GM12878 (cell line): ENCODE measurements around the gene CSRP2. TPM values are rescaled to one million over a fixed set of nuclear protein-coding genes. Genes with fewer than 3 reads are reported as not detected.

Experiments used
- ATAC-seq: fragments of 200-7000 bp; cut with Tn5 transposase; 3 replicates; pipeline ENCODE4 v1.9.1; 2020; ENCODE audit warnings: mild to moderate bottlenecking, moderate library complexity
- BruUV-seq: library from RNA; stranded (reverse); fragments of 400-500 nt; replicated peaks from 2 replicates; lab custom pipeline; 2021; lab: Mats Ljungman, UMichigan
- CTCF ChIA-PET: fragments of 300-600 bp; sonication (Branson Sonifier 250); formaldehyde crosslinking; extraction: SDS; loops from one replicate; lab custom pipeline; 2021; ENCODE audit warnings: inconsistent platforms; lab: Yijun Ruan, JAX
- POLR2A ChIA-PET: fragments of 350-600 bp; formaldehyde crosslinking; extraction: SDS; loops from one replicate; lab custom pipeline; 2021; ENCODE audit warnings: inconsistent platforms; lab: Charles Lee
- RAD21 ChIA-PET: fragments of 300-600 bp; sonication (Branson Sonifier 250); formaldehyde crosslinking; loops from one replicate; lab custom pipeline; 2023; ENCODE audit warnings: antibody characterized with exemption; ENCODE audit not compliant: unreplicated experiment; lab: Charles Lee
- SMC1A ChIA-PET: fragments of 300-600 bp; sonication (Branson Sonifier 250); formaldehyde crosslinking; loops from one replicate; lab custom pipeline; 2023; ENCODE audit not compliant: unreplicated experiment, uncharacterized antibody; lab: Charles Lee
- DNase-seq: peaks from one replicate; pipeline ENCODE4 v3.0.0-alpha.2; 2011; ENCODE audit warnings: low read depth, low spot score
- FAIRE-seq: peaks from 3 replicates; lab custom pipeline; 2011; peaks lifted over from hg19 to GRCh38; lab: Jason Lieb, UNC
- H2AFZ ChIP-seq: 2 replicates; pipeline ENCODE4 v1.6.0; 2011; ENCODE audit warnings: low read depth, low read length, control low read depth; ENCODE audit not compliant: control insufficient read depth
- H3K27ac ChIP-seq: 2 replicates; pipeline ENCODE4 v1.5.1; 2011; ENCODE audit warnings: control low read depth; ENCODE audit not compliant: control insufficient read depth, insufficient read depth
- H3K27me3 ChIP-seq, 2 experiments: replicated peaks in 1 of 2; 2 replicates each; pipeline versions ENCODE4 v1.6.0 to v1.6.1; 2011; ENCODE audit warnings: low read length in 1 of 2; ENCODE audit not compliant: control insufficient read depth in 2 of 2, insufficient read depth in 2 of 2
- H3K36me3 ChIP-seq, 2 experiments: 2 replicates each; pipeline ENCODE4 v1.5.1; 2011; ENCODE audit warnings: low read length in 1 of 2; ENCODE audit not compliant: control insufficient read depth in 2 of 2, insufficient read depth in 2 of 2
- H3K4me1 ChIP-seq: 2 replicates; pipeline ENCODE4 v1.6.1; 2011; ENCODE audit warnings: mild to moderate bottlenecking, low read length, moderate library complexity, mixed read lengths; ENCODE audit not compliant: control insufficient read depth, insufficient read depth
- H3K4me2 ChIP-seq: 2 replicates; pipeline ENCODE4 v1.6.0; 2011; ENCODE audit warnings: control low read depth; ENCODE audit not compliant: control insufficient read depth, insufficient read depth
- H3K4me3 ChIP-seq: fragments of 200-600 bp; sonication (generic); 2 replicates; pipeline ENCODE4 v1.5.1; 2016
- H3K79me2 ChIP-seq: 2 replicates; pipeline ENCODE4 v1.6.0; 2011; ENCODE audit warnings: low read length; ENCODE audit not compliant: control insufficient read depth, insufficient read depth
- H3K9ac ChIP-seq: 2 replicates; pipeline ENCODE4 v1.8.0; 2011; ENCODE audit warnings: low read length, control low read depth, mixed read lengths; ENCODE audit not compliant: control insufficient read depth, insufficient read depth
- H3K9me3 ChIP-seq: replicated peaks from 3 replicates; pipeline ENCODE4 v1.5.1; 2011; ENCODE audit warnings: mild to moderate bottlenecking, low read length; ENCODE audit not compliant: control insufficient read depth, insufficient read depth
- H4K20me1 ChIP-seq: 2 replicates; pipeline ENCODE4 v1.6.0; 2011; ENCODE audit not compliant: control insufficient read depth, insufficient read depth
- CBFB ChIP-seq: IDR thresholded peaks from 2 replicates; pipeline ENCODE4 v1.6.1; 2016; ENCODE audit warnings: antibody characterized with exemption, low read depth
- CREB1 ChIP-seq: IDR thresholded peaks from 2 replicates; pipeline ENCODE4 v1.6.1; 2012; ENCODE audit warnings: low read depth, mild to moderate bottlenecking, inconsistent platforms
- EED ChIP-seq: sonication (generic); IDR thresholded peaks from 2 replicates; pipeline ENCODE4 v1.6.1; 2016; ENCODE audit warnings: antibody characterized with exemption, low read depth
- GATAD2B ChIP-seq: fragments of 450-650 bp; conservative IDR thresholded peaks from 2 replicates; pipeline ENCODE4 v1.6.1; 2017; ENCODE audit warnings: low read depth, mild to moderate bottlenecking, moderate library complexity
- NFYB ChIP-seq: IDR thresholded peaks from 2 replicates; pipeline ENCODE4 v1.6.1; 2011; ENCODE audit warnings: low read depth, mild to moderate bottlenecking, low read length, improper control_type of control experiment, moderate library complexity; ENCODE audit not compliant: insufficient read depth
- NR2C2 ChIP-seq: IDR thresholded peaks from 2 replicates; pipeline ENCODE4 v1.6.1; 2011; ENCODE audit warnings: borderline replicate concordance, low read depth; ENCODE audit not compliant: control insufficient read depth, insufficient read length
- POLR2A ChIP-seq: IDR thresholded peaks from 2 replicates; pipeline ENCODE4 v1.6.1; 2011; ENCODE audit warnings: low read depth, mild to moderate bottlenecking, low read length
- SUPT20H ChIP-seq: IDR thresholded peaks from 2 replicates; pipeline ENCODE4 v1.6.1; 2011; ENCODE audit warnings: low read depth, mild to moderate bottlenecking, low read length, moderate library complexity, borderline replicate concordance; ENCODE audit not compliant: control insufficient read depth
- TCF12 ChIP-seq: IDR thresholded peaks from 2 replicates; pipeline ENCODE4 v1.6.1; 2011; ENCODE audit warnings: low read depth, mild to moderate bottlenecking, low read length
- ZBTB4 ChIP-seq: fragments of 450-650 bp; formaldehyde crosslinking; IDR thresholded peaks from 2 replicates; pipeline ENCODE4 v1.4.0; 2022; ENCODE audit warnings: mild to moderate bottlenecking, moderate library complexity
- ZNF207 ChIP-seq: fragments of 450-650 bp; IDR thresholded peaks from 2 replicates; pipeline ENCODE4 v1.6.1; 2014; ENCODE audit warnings: antibody characterized with exemption, mild to moderate bottlenecking, borderline replicate concordance
- ZNF24 ChIP-seq: fragments of 450-650 bp; IDR thresholded peaks from 2 replicates; pipeline ENCODE4 v1.6.1; 2017; ENCODE audit warnings: antibody characterized with exemption, mild to moderate bottlenecking
- ZNF274 ChIP-seq: IDR thresholded peaks from one replicate; pipeline ENCODE4 v1.8.0; 2011; ENCODE audit not compliant: insufficient read length, insufficient read depth
- ZNF687 ChIP-seq: fragments of 450-650 bp; IDR thresholded peaks from 2 replicates; pipeline ENCODE4 v1.6.1; 2017; ENCODE audit warnings: mild to moderate bottlenecking, moderate library complexity
- WGBS: methylation state at CpG from one replicate; pipeline ENCODE4 v1.1.6; 2016; ENCODE audit warnings: low lambda C conversion rate; ENCODE audit not compliant: insufficient replicate concordance, insufficient coverage; ENCODE audit errors: missing lambda C conversion rate; 5-methylcytosine and 5-hydroxymethylcytosine counted together
- in situ Hi-C: fragments of 300-500 bp; cut with MboI; formaldehyde crosslinking; loops from 9 replicates; pipeline ENCODE4 v1.14.3; 2018; ENCODE audit warnings: mixed read lengths
- intact Hi-C: fragments of 100-400 bp; cut with micrococcal nuclease; formaldehyde crosslinking; loops from one replicate; pipeline ENCODE4 v1.14.2; 2022; ENCODE audit not compliant: unreplicated experiment
- polyA plus RNA-seq, 11 experiments: library from polyadenylated mRNA; depleted of rRNA in 4 of 11; unstranded in 6 of 11; stranded (reverse) in 5 of 11; fragments of >200 nt; fragmentation: Nextera tagmentation in 4 of 11; fragmentation: Illumina TruSeq in 1 of 11; extraction: Ambion mirVana in 4 of 11; extraction: Trizol in 1 of 11; gene quantifications; 1 replicate in 1 of 11; 2 replicates in 10 of 11; pipeline versions ENCODE4 v1.2.1 to v1.2.3, GENCODE V29; 2011 to 2016; ENCODE audit warnings: inconsistent platforms in 2 of 11, missing spikeins in 2 of 11, low read depth in 1 of 11
- total RNA-seq, 4 experiments: library from RNA; depleted of rRNA in 3 of 4; stranded (reverse); fragments of >200 nt in 3 of 4; fragmentation: Illumina TruSeq in 1 of 4; extraction: Trizol in 1 of 4; gene quantifications; 2 replicates each; pipeline versions ENCODE4 v1.2.1 to v1.2.3, GENCODE V29; 2013 to 2021

Gene CSRP2
- total and polyA plus RNA-seq, 10 of the 15 experiments (the other 5 are each of a cell fraction or from before 2014, with no cell fraction given) = 0.08 to 1.6 (median 0.52) TPM

- Histone ChIP-seq H3K9me3 (no peaks in the 10 kb centered on the region), H3K4me3 (no peak overlapping the region), H2AFZ (no peak overlapping the region), H3K4me2 (no peak overlapping the region), H3K79me2 (no peaks in the 10 kb centered on the region), H3K4me1 (peaks cover 3% of the 10 kb centered on the region; the same call in 1 of the 2 replicates), H3K9ac (no peak overlapping the region), H4K20me1 (no peaks in the 10 kb centered on the region), H3K27me3 (peaks cover 0 to 7% of the 10 kb centered on the region in 2 experiments; a peak in 2 of 4 replicates), H3K36me3 (no peaks in the 10 kb centered on the region), H3K27ac (no peak overlapping the region)
- DNase-seq (no peak), ATAC-seq (no peak), FAIRE-seq (no peak)
- RAD21 ChIA-PET = no interaction called here
- in situ Hi-C loops (no loop called here), intact Hi-C loops (no loop called here)
- POLR2A ChIA-PET = no interaction called here
- 47% methylated on average over 11 of the region's 11 CpGs for WGBS
- CTCF ChIA-PET = interaction anchor here (1.5 kb wide), 1 partner anchor 136 kb away, joined by 6 read pairs; no protein-coding TSS in a partner anchor
- no TSS peak for BruUV-seq
- TF ChIP-seq ZNF207 (no peak), ZNF687 (no peak), ZNF274 (no peak), ZBTB4 (CRISPR knock-in tag) (no peak), NFYB (no peak), CBFB (no peak), EED (no peak), ZNF24 (no peak), SUPT20H (no peak), TCF12 (no peak), NR2C2 (no peak), CREB1 (no peak), POLR2A (no peak), GATAD2B (no peak)
- SMC1A ChIA-PET = no interaction called here
Observed at GRCh38 chr12:76874491-76875190, 4.2 kb downstream of the CSRP2 start.
